Measurements from ENCODE around the gene TM4SF5.

TM4SF5 gene

GRCh38 chr17:4733073-4733531 lies 38.6 kb upstream of the TM4SF5 start:
- H3K27me3 ChIP-seq: peaks cover 14% of the 10 kb centered on the region
- TF ChIP-seq CTCF (IDR thresholded peaks at IDR 0.05): peak; percentile 89
- peak overlapping the region; percentile 94 for H3K27ac ChIP-seq
- H3K4me1 ChIP-seq (ENCODE audit: control insufficient read depth in 1 of 2, insufficient read depth in 1 of 2, low read depth in 1 of 2, low read length in 1 of 2): peaks cover 80 to 82% of the 10 kb centered on the region in 2 experiments
- peak overlapping the region; percentile 78 to 84 for H3K4me3 ChIP-seq (ENCODE audit: low read depth in 1 of 2, low read length in 1 of 2)
- H3K9me3 ChIP-seq: no peaks in the 10 kb centered on the region
- H3K36me3 ChIP-seq: peaks cover 17% of the 10 kb centered on the region

GRCh38 chr17:4734857-4735475 lies 36.7 kb upstream of the TM4SF5 start:
- peaks cover 28% of the 10 kb centered on the region for H3K27me3 ChIP-seq
- H3K27ac ChIP-seq: peak overlapping the region; percentile 94
- H3K36me3 ChIP-seq: peaks cover 17% of the 10 kb centered on the region
- H3K9me3 ChIP-seq: no peaks in the 10 kb centered on the region
- H3K4me1 ChIP-seq (ENCODE audit: control insufficient read depth in 1 of 2, insufficient read depth in 1 of 2, low read depth in 1 of 2, low read length in 1 of 2): peaks cover 83 to 85% of the 10 kb centered on the region in 2 experiments
- peak overlapping the region in 1 of 2 experiments; percentile 34 for H3K4me3 ChIP-seq (ENCODE audit: low read depth in 1 of 2, low read length in 1 of 2)
- no peak for TF ChIP-seq CTCF (IDR thresholded peaks at IDR 0.05)

GRCh38 chr17:4735876-4736651 lies 35.6 kb upstream of the TM4SF5 start:
- TF ChIP-seq CTCF (IDR thresholded peaks at IDR 0.05): peak; percentile 44
- H3K27ac ChIP-seq: peak overlapping the region; percentile 94
- H3K27me3 ChIP-seq: peaks cover 39% of the 10 kb centered on the region
- peak overlapping the region; percentile 2 to 34 for H3K4me3 ChIP-seq (ENCODE audit: low read depth in 1 of 2, low read length in 1 of 2)
- no peaks in the 10 kb centered on the region for H3K9me3 ChIP-seq
- H3K36me3 ChIP-seq: peaks cover 17% of the 10 kb centered on the region
- peaks cover 78 to 80% of the 10 kb centered on the region in 2 experiments for H3K4me1 ChIP-seq (ENCODE audit: control insufficient read depth in 1 of 2, insufficient read depth in 1 of 2, low read depth in 1 of 2, low read length in 1 of 2)

GRCh38 chr17:4738136-4739121 lies 33.3 kb upstream of the TM4SF5 start:
- Histone ChIP-seq H3K27ac (peak overlapping the region; percentile 93), H3K36me3 (peaks cover 17% of the 10 kb centered on the region), H3K4me3 (ENCODE audit: low read depth in 1 of 2, low read length in 1 of 2) (peak overlapping the region; percentile 91), H3K9me3 (no peaks in the 10 kb centered on the region), H3K27me3 (peaks cover 60% of the 10 kb centered on the region), H3K4me1 (ENCODE audit: control insufficient read depth in 1 of 2, insufficient read depth in 1 of 2, low read depth in 1 of 2, low read length in 1 of 2) (peaks cover 55 to 60% of the 10 kb centered on the region in 2 experiments)
- TF ChIP-seq CTCF (IDR thresholded peaks at IDR 0.05): no peak

Data from neutrophil (primary cell).